Gastroesophageal sphincter (tissue), 2 donors: Measurements from ENCODE around the gene PANK4.

ENCODE experiments used
- EP300 ChIP-seq: sonication (generic); formaldehyde crosslinking; IDR thresholded peaks from one replicate; pipeline ENCODE4 v1.6.1; 2017; ENCODE audit warnings: antibody characterized with exemption, mild to moderate bottlenecking
- POLR2A ChIP-seq, 2 donors: fragments of 450-650 bp; IDR thresholded peaks; one replicate each; pipeline ENCODE4 v1.6.1; 2017; ENCODE audit warnings: antibody characterized with exemption in 2 of 2, mild to moderate bottlenecking in 2 of 2, moderate library complexity in 1 of 2

DNA sequence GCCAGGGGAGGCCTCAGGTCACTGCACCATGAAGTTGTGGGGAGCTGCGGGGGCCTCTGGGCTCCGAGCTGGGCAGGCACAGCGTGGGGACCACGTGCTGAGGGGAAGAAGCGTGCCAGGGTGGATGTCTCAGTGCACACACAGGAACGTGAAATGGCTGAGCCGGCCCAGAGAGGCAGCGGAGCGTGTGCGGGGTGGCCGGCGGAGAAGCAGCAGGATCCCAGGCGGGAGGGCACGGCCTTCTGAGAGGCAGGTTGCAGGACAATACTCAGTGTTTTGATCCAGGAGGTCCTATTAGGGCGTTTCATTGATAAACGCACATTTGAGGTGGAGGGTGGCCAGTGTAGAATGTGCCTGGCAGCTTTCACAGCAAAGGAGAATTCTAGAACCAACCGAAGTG, 42.7 kb upstream of the PANK4 start:
- no peak for TF ChIP-seq EP300
- TF ChIP-seq POLR2A (IDR thresholded peaks at IDR 0.05), result no peak
